NCI-H128 (cell line): ENCODE results near the gene SUGCT.

ENCODE experiments used
- DNase-seq: peaks from one replicate; lab custom pipeline; 2025; ENCODE audit not compliant: unreplicated experiment; lab: John Stamatoyannopoulos, UW

SUGCT gene

GRCh38 chr7:40507166-40507565 lies 372.4 kb downstream of the SUGCT start:
- DNase-seq, result no peak

- DNase-seq, result no peak
Observed at GRCh38 chr7:40509287-40509996, 374.6 kb downstream of the SUGCT start.

GRCh38 chr7:40516376-40516775 lies 381.6 kb downstream of the SUGCT start:
- DNase-seq, result no peak

- DNase-seq, result no peak
Observed at GRCh38 chr7:40519009-40519408, 384.2 kb downstream of the SUGCT start.

- DNase-seq, result no peak
Observed at GRCh38 chr7:40520986-40521738, 386.4 kb downstream of the SUGCT start.

GRCh38 chr7:40525764-40526163 lies 391.0 kb downstream of the SUGCT start:
- no peak for DNase-seq

GRCh38 chr7:40526951-40527715 lies 392.3 kb downstream of the SUGCT start:
- DNase-seq, result no peak

GRCh38 chr7:40527723-40528122 lies 392.9 kb downstream of the SUGCT start:
- no peak for DNase-seq

GRCh38 chr7:40530292-40530691 lies 395.5 kb downstream of the SUGCT start:
- DNase-seq, result no peak

GRCh38 chr7:40531956-40532355 lies 397.2 kb downstream of the SUGCT start:
- DNase-seq, result no peak

- DNase-seq, result no peak
Observed at GRCh38 chr7:40535678-40536077, 400.9 kb downstream of the SUGCT start.

- no peak for DNase-seq
Observed at GRCh38 chr7:40536421-40536820, 401.6 kb downstream of the SUGCT start.

GRCh38 chr7:40538281-40538680 lies 403.5 kb downstream of the SUGCT start:
- no peak for DNase-seq

- DNase-seq, result no peak
Observed at GRCh38 chr7:40541336-40541735, 406.5 kb downstream of the SUGCT start.

- no peak for DNase-seq
Observed at GRCh38 chr7:40542982-40543741, 408.4 kb downstream of the SUGCT start.

- no peak for DNase-seq
Observed at GRCh38 chr7:40544221-40544723, 409.5 kb downstream of the SUGCT start.

GRCh38 chr7:40544871-40545303 lies 410.1 kb downstream of the SUGCT start:
- DNase-seq, result no peak

GRCh38 chr7:40545739-40546138 lies 410.9 kb downstream of the SUGCT start:
- DNase-seq, result no peak

- DNase-seq, result no peak
Observed at GRCh38 chr7:40546616-40547501, 412.1 kb downstream of the SUGCT start.
